Psoas muscle (tissue), 8 donors: ENCODE measurements around the gene UBE2J2. TPM values are rescaled to one million over a fixed set of nuclear protein-coding genes. Genes with fewer than 3 reads are reported as not detected.

ENCODE experiments used
- ATAC-seq, 4 donors: fragments of 200-7000 bp; cut with Tn5 transposase; one replicate each; pipeline ENCODE4 v1.9.1; 2020; ENCODE audit warnings: moderate library complexity in 3 of 4, mild to moderate bottlenecking in 2 of 4
- DNase-seq, 2 donors: peaks; one replicate each; pipeline ENCODE4 v3.0.0-alpha.2; 2020
- H3K27ac ChIP-seq: fragments of 200-600 bp; one replicate; pipeline ENCODE4 v1.8.0; 2022
- H3K27me3 ChIP-seq, 3 donors: fragments of 200-600 bp in 1 of 3; one replicate each; pipeline versions ENCODE4 v1.6.1 to v1.8.0; 2013 to 2022; ENCODE audit warnings: low read length in 2 of 3, mild to moderate bottlenecking in 2 of 3, moderate library complexity in 1 of 3; ENCODE audit not compliant: insufficient read depth in 3 of 3
- H3K36me3 ChIP-seq, 2 donors: fragments of 200-600 bp in 1 of 2; one replicate each; pipeline versions ENCODE4 v1.6.1 to v1.8.0; 2013 to 2022; ENCODE audit warnings: low read depth in 1 of 2, mild to moderate bottlenecking in 1 of 2, moderate library complexity in 1 of 2; ENCODE audit not compliant: insufficient read depth in 1 of 2
- H3K4me1 ChIP-seq: fragments of 200-600 bp; one replicate; pipeline ENCODE4 v1.8.0; 2022
- H3K4me3 ChIP-seq: fragments of 200-600 bp; one replicate; pipeline ENCODE4 v1.8.0; 2022; ENCODE audit warnings: mild to moderate bottlenecking
- H3K9me3 ChIP-seq: fragments of 200-600 bp; one replicate; pipeline ENCODE4 v1.8.0; 2022
- CTCF ChIP-seq: fragments of 200-600 bp; IDR thresholded peaks from one replicate; pipeline ENCODE4 v1.8.0; 2022; ENCODE audit warnings: antibody characterized with exemption
- WGBS, 3 donors: extraction: QIAGEN DNeasy Blood & Tissue Kit; methylation state at CpG; one replicate each; pipeline versions ENCODE4 v1.1.6 to v1.1.7; 2013; 5-methylcytosine and 5-hydroxymethylcytosine counted together
- intact Hi-C, 2 donors: fragments of 100-400 bp; cut with DNase I; formaldehyde crosslinking; loops; one replicate each; pipeline versions ENCODE4 v1.11.0 to v1.14.2; 2022
- polyA plus RNA-seq, 3 donors: library from polyadenylated mRNA; stranded (reverse); fragments of 200-250 nt; gene quantifications; one replicate each; pipeline ENCODE4 v1.2.3, GENCODE V29; 2013
- total RNA-seq, 4 donors: library from RNA; stranded (reverse); fragmentation: NEBNext Ultra II Directional in 2 of 4; extraction: Animal tissue kit (Norgen Biotek cat#: 25700) in 2 of 4; gene quantifications; one replicate each; pipeline versions ENCODE4 v1.2.1 to v1.2.4, GENCODE V29; 2021 to 2023
- donor health status: healthy with polysubstance abuse.
- donor health status: DM: no; HTN: no; CAD: no; lungs with moderate emphysema.
- donor health status: Bipolar disorder and iron deficiency.
- donor health status: healthy.
- donor health status: DM: yes; HTN: yes; CAD: no.
- donor health status: DM: no; HTN: no; CAD: no.
- donor health status: DM: no; HTN: no; CAD: no.
- donor health status: DM: yes; HTN: yes; CAD: no.

UBE2J2 gene
- total and polyA plus RNA-seq, 7 donors: 36.8 to 80.9 (median 44.9) TPM

GRCh38 chr1:1307261-1307922 is 33.7 kb upstream of the UBE2J2 start:
- no peak for TF ChIP-seq CTCF

GRCh38 chr1:1306661-1307260 is 33.1 kb upstream of the UBE2J2 start:
- peak overlapping the region; percentile 93 for H3K4me3 ChIP-seq
- H3K4me1 ChIP-seq: peaks cover 45% of the 10 kb centered on the region
- intact Hi-C loops: loop anchor here in 1 of 2 donors (5.0 kb wide), 1 partner anchor 41 kb away; the partner anchor contains the start of gene DVL1
- DNase-seq (no peak), ATAC-seq (no peak)
- H3K9me3 ChIP-seq: no peaks in the 10 kb centered on the region
- 23 to 35% (median 25%) methylated on average over 27 of the region's 27 CpGs for WGBS, 3 donors
- H3K27ac ChIP-seq: peak overlapping the region; percentile 97
- peaks cover 0 to 19% of the 10 kb centered on the region in 2 donors for H3K36me3 ChIP-seq
- no peak for TF ChIP-seq CTCF
- no peaks in the 10 kb centered on the region for H3K27me3 ChIP-seq

More at GRCh38 chr1:1307261-1307922, 33.7 kb upstream of the UBE2J2 start:
- intact Hi-C loops: loop anchor here in 1 of 2 donors (5.0 kb wide), 1 partner anchor 40 kb away; the partner anchor contains the start of gene DVL1
- Histone ChIP-seq H3K36me3 (peaks cover 0 to 26% of the 10 kb centered on the region in 2 donors), H3K9me3 (no peaks in the 10 kb centered on the region), H3K4me3 (peak overlapping the region; percentile 93), H3K4me1 (peaks cover 45% of the 10 kb centered on the region), H3K27me3 (no peaks in the 10 kb centered on the region), H3K27ac (peak overlapping the region; percentile 97)
- DNase-seq (peak; percentile 65 to 77), ATAC-seq (no peak)
- WGBS, 3 donors: 1% methylated on average over 56 to 83 of the region's 83 CpGs

- intact Hi-C loops: loop anchor here in 1 of 2 donors (5.0 kb wide), 1 partner anchor 41 kb away; the partner anchor contains the start of gene DVL1
- ATAC-seq (no peak), DNase-seq (no peak)
- no peak for TF ChIP-seq CTCF
- Histone ChIP-seq H3K4me3 (peak overlapping the region; percentile 93), H3K27me3 (no peaks in the 10 kb centered on the region), H3K36me3 (peaks cover 0 to 13% of the 10 kb centered on the region in 2 donors), H3K27ac (peak overlapping the region; percentile 67), H3K9me3 (no peaks in the 10 kb centered on the region), H3K4me1 (peaks cover 45% of the 10 kb centered on the region)
- WGBS, 3 donors: 17 to 49% (median 20%) methylated on average over 10 to 11 of the region's 11 CpGs
Observed at GRCh38 chr1:1306070-1306660, 32.5 kb upstream of the UBE2J2 start.

- Histone ChIP-seq H3K27me3 (no peaks in the 10 kb centered on the region), H3K4me3 (peak overlapping the region; percentile 93), H3K27ac (peak overlapping the region; percentile 67), H3K36me3 (peaks cover 0 to 8% of the 10 kb centered on the region in 2 donors), H3K9me3 (no peaks in the 10 kb centered on the region), H3K4me1 (peaks cover 45% of the 10 kb centered on the region)
- 20 to 29% (median 24%) methylated on average over 20 to 25 of the region's 25 CpGs for WGBS, 3 donors
- DNase-seq (peak; percentile 80 to 84), ATAC-seq (peak in 3 of 4 donors; percentile 7 to 10 (median 9))
- intact Hi-C loops: loop anchor here in 1 of 2 donors (5.0 kb wide), 1 partner anchor 42 kb away; the partner anchor contains the start of gene DVL1
- no peak for TF ChIP-seq CTCF
Observed at GRCh38 chr1:1305300-1306069, 31.8 kb upstream of the UBE2J2 start.
